NCI-H1436 treated with DMSO at 0.1 percent for 48 hours (cell line): ENCODE results near the gene TSPY4.
"Not testable (repeated sequence)": the region's sequence is repeated elsewhere in the genome, so short reads cannot be mapped to it uniquely, and the experiment has no call there.

Source experiments
- DNase-seq: peaks from one replicate; lab custom pipeline; 2025; lab: John Stamatoyannopoulos, UW

TSPY4 gene, protein sequence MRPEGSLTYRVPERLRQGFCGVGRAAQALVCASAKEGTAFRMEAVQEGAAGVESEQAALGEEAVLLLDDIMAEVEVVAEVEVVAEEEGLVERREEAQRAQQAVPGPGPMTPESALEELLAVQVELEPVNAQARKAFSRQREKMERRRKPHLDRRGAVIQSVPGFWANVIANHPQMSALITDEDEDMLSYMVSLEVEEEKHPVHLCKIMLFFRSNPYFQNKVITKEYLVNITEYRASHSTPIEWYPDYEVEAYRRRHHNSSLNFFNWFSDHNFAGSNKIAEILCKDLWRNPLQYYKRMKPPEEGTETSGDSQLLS

DNA sequence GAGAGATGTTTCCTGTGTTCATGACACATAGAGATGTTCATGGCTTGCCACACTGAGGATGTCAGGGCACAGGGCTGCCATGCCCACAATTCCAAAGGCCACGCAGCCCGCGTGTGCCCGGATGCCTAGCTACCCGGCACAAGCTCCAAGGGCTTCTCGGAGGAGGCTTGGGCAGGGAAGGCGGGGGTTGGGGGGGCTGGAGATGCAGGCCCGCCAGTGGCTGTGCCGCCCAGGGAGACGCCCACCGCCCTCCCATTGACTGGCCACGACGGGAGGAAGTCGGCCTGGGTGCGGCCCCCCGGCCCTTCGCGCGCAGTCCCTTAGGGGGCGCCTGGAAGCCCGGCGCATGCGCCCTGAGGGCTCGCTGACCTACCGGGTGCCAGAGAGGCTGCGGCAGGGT, at the start of gene TSPY4:
Gene TSPY4, plus strand, starts transcription at position 301 of the 400 bp plus-strand sequence. Its CDS starts 46 bp downstream, at position 347.
- DNase-seq = not testable (repeated sequence)

DNA sequence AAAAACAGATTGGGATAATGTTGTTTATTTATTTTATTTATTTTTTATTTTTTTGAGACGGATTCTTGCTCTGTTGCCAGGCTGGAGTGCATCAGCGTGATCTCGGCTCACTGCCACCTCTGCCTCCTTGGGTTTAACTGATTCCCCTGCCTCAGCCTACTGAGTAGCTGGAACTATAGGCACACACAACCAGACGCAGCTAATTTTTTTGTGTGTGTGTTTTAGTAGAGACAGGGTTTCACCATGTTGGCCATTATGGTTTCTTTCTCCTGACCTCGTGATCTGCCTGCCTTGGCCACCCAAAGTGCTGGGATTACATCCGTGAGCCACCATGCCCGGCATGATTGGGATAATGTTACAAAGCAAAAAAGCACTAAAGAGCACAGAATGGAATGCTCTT, 16.3 kb upstream of the TSPY4 start:
- DNase-seq = no peak

DNA sequence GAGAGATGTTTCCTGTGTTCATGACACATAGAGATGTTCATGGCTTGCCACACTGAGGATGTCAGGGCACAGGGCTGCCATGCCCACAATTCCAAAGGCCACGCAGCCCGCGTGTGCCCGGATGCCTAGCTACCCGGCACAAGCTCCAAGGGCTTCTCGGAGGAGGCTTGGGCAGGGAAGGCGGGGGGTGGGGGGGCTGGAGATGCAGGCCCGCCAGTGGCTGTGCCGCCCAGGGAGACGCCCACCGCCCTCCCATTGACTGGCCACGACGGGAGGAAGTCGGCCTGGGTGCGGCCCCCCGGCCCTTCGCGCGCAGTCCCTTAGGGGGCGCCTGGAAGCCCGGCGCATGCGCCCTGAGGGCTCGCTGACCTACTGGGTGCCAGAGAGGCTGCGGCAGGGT, 20.2 kb downstream of the TSPY4 start, which contains the start of gene TSPY8:
Gene TSPY8, plus strand, starts transcription at position 301 of the 400 bp plus-strand sequence. Its CDS starts 46 bp downstream, at position 347.
- DNase-seq = not testable (repeated sequence)
